PFSK-1 (cell line): ENCODE measurements around the gene RAB6B.

Source experiments
- FOXP2 ChIP-seq: optimal IDR thresholded peaks from 2 replicates; pipeline ENCODE3; 2011; ENCODE audit warnings: borderline replicate concordance, control low read depth, inconsistent platforms; ENCODE audit not compliant: insufficient read depth; ENCODE audit errors: extremely low read length, extremely low read depth
- POLR2AphosphoS5 ChIP-seq: IDR thresholded peaks from 2 replicates; pipeline ENCODE4 v1.6.1; 2012; ENCODE audit warnings: low read depth, mild to moderate bottlenecking, control low read depth, low read length, moderate library complexity
- REST ChIP-seq, 2 experiments: IDR thresholded peaks; 2 replicates each; pipeline versions ENCODE4 v1.6.1 to v1.8.0; 2011 to 2012; ENCODE audit warnings: low read depth in 2 of 2, low read length in 2 of 2, control low read depth in 1 of 2, inconsistent platforms in 1 of 2, mild to moderate bottlenecking in 1 of 2, moderate library complexity in 1 of 2; ENCODE audit not compliant: insufficient read depth in 1 of 2
- SIN3A ChIP-seq: IDR thresholded peaks from 2 replicates; pipeline ENCODE4 v1.6.1; 2012; ENCODE audit warnings: mild to moderate bottlenecking, low read length, moderate library complexity, borderline replicate concordance; ENCODE audit not compliant: insufficient read depth
- TAF1 ChIP-seq: IDR thresholded peaks from 2 replicates; pipeline ENCODE4 v1.6.1; 2012; ENCODE audit warnings: low read length, control low read depth, borderline replicate concordance; ENCODE audit not compliant: insufficient read depth

Gene RAB6B

DNA sequence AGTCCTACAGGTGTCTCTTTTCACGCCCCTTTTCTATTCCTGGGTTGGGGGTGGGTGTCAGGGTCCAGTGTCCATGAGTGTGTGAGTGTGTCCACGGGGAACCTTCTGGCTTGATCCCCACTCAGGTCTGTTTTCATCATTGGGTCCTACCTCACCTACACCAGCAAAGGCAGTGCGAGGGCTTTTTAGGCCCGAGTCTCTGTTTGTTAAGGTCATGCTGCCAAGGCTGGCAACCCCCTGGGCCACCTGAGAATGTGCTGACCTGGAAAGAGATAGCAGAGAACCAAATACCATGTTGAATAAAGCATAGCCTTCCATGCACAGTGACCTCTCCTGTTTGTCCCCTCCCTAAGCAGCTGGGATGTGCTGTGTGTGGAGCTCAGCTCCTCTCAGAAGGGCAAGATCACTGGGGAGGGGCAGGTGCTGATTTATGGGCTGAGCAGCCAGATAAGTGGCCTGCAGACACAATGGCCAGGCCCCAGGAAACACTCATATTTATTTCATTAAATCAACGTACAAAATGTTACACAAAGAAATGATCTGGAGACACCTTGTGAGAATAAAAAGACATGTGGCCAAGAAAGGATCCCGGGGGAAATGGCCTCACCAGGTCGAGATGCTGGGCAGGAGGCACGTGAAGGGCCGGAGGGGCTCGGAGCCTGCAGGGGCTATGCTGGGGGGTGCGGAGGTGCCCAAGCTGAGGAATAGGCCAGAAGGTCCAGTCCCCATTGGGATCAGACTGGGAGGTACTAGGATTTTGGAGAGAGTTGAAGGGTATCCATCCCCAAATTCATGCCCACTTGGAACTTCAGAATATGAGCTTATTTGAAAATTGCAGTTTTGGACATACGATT is 36.1 kb downstream of the RAB6B start:
- TF ChIP-seq SIN3A (no peak), REST (IDR thresholded peaks at IDR 0.05; ENCODE audit: insufficient read depth in 1 of 2, low read depth in 2 of 2, low read length in 2 of 2) (no peak), TAF1 (no peak), POLR2AphosphoS5 (no peak), FOXP2 (no peak)

- TF ChIP-seq REST (IDR thresholded peaks at IDR 0.05; ENCODE audit: insufficient read depth in 1 of 2, low read depth in 2 of 2, low read length in 2 of 2) (no peak), TAF1 (no peak), FOXP2 (no peak), SIN3A (no peak), POLR2AphosphoS5 (no peak)
Observed at GRCh38 chr3:133857767-133858166, 37.9 kb downstream of the RAB6B start.

- TF ChIP-seq TAF1 (no peak), POLR2AphosphoS5 (no peak), SIN3A (no peak), FOXP2 (no peak), REST (IDR thresholded peaks at IDR 0.05; ENCODE audit: insufficient read depth in 1 of 2, low read depth in 2 of 2, low read length in 2 of 2) (no peak)
Observed at GRCh38 chr3:133856316-133856715, 39.4 kb downstream of the RAB6B start.

DNA sequence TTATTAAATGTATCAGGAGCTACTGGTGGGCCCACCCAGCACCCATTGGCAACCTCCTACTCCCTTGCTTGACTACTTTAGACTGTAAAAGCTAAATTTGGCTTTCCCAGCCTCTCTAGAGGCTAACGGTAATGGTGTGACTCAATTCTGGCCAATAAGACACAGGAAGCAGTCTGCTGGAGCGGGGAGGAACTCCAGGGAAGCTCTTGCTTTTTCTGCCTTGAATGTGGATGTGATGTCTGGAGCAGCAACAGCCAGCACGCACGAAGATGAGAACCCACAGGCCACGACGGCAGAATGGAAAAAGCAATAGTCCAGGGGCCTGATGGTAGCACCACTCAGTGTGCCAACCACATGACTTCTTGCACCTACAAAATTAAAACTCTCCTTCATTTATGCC is 39.9 kb downstream of the RAB6B start:
- TF ChIP-seq FOXP2 (no peak), SIN3A (no peak), TAF1 (no peak), POLR2AphosphoS5 (no peak), REST (IDR thresholded peaks at IDR 0.05; ENCODE audit: insufficient read depth in 1 of 2, low read depth in 2 of 2, low read length in 2 of 2) (no peak)

- no peak for TF ChIP-seq SIN3A
- no peak for TF ChIP-seq FOXP2
- TF ChIP-seq TAF1 = no peak
Observed at GRCh38 chr3:133855002-133855370, 40.7 kb downstream of the RAB6B start.
